GM15510 (cell line): ENCODE results near the gene TBC1D22A.

ENCODE experiments used
- POLR2A ChIP-seq: IDR thresholded peaks from 3 replicates; pipeline ENCODE4 v1.6.1; 2011; ENCODE audit warnings: borderline replicate concordance; ENCODE audit not compliant: insufficient read length; ENCODE audit errors: extremely low read depth

TBC1D22A gene

GRCh38 chr22:46756097-46756496 is 6.4 kb upstream of the TBC1D22A start:
- no peak for TF ChIP-seq POLR2A

GRCh38 chr22:46757104-46757503 is 5.3 kb upstream of the TBC1D22A start:
- no peak for TF ChIP-seq POLR2A

GRCh38 chr22:46758121-46758520 is 4.3 kb upstream of the TBC1D22A start:
- TF ChIP-seq POLR2A, result no peak

GRCh38 chr22:46758867-46759290 is 3.6 kb upstream of the TBC1D22A start:
- TF ChIP-seq POLR2A, result no peak

- no peak for TF ChIP-seq POLR2A
Measured at GRCh38 chr22:46761017-46761416, 1.4 kb upstream of the TBC1D22A start.

- TF ChIP-seq POLR2A, result no peak
Measured at GRCh38 chr22:46761539-46762237, 762 bp upstream of the TBC1D22A start.

GRCh38 chr22:46763051-46763705 is 728 bp downstream of the TBC1D22A start:
- TF ChIP-seq POLR2A, result no peak

GRCh38 chr22:46764140-46764680 is 1.8 kb downstream of the TBC1D22A start:
- TF ChIP-seq POLR2A, result no peak

GRCh38 chr22:46764779-46765485 is 2.5 kb downstream of the TBC1D22A start:
- TF ChIP-seq POLR2A, result no peak

GRCh38 chr22:46766611-46767010 is 4.2 kb downstream of the TBC1D22A start:
- TF ChIP-seq POLR2A, result no peak

GRCh38 chr22:46767249-46767985 is 5.0 kb downstream of the TBC1D22A start:
- TF ChIP-seq POLR2A, result no peak

- no peak for TF ChIP-seq POLR2A
Measured at GRCh38 chr22:46769191-46769675, 6.8 kb downstream of the TBC1D22A start.

GRCh38 chr22:46769706-46770105 is 7.3 kb downstream of the TBC1D22A start:
- TF ChIP-seq POLR2A, result no peak

GRCh38 chr22:46770151-46770641 is 7.7 kb downstream of the TBC1D22A start:
- no peak for TF ChIP-seq POLR2A
